Testis (tissue), 3 donors: ENCODE measurements around the gene EEFSEC. TPM values are rescaled to one million over a fixed set of nuclear protein-coding genes. Genes with fewer than 3 reads are reported as not detected.

Experiments
- DNase-seq: peaks from one replicate; pipeline ENCODE4 v3.0.0-alpha.2; 2019
- H3K27ac ChIP-seq, 2 donors: fragments of 200-600 bp; sonication (generic); one replicate each; pipeline ENCODE4 v1.5.1; 2019
- H3K27me3 ChIP-seq: fragments of 200-600 bp; sonication (generic); one replicate; pipeline ENCODE4 v1.5.1; 2019
- H3K36me3 ChIP-seq: fragments of 200-600 bp; sonication (generic); one replicate; pipeline ENCODE4 v1.5.1; 2017; ENCODE audit warnings: low read depth; ENCODE audit errors: missing control alignments
- H3K4me1 ChIP-seq: fragments of 200-600 bp; sonication (generic); one replicate; pipeline ENCODE4 v1.5.1; 2019
- H3K4me3 ChIP-seq, 2 donors: fragments of 200-600 bp; sonication (generic); one replicate each; pipeline ENCODE4 v1.5.1; 2017 to 2019
- H3K9me3 ChIP-seq: fragments of 200-600 bp; sonication (generic); one replicate; pipeline ENCODE4 v1.5.1; 2017
- POLR2A ChIP-seq: fragments of 450-650 bp; IDR thresholded peaks from one replicate; pipeline ENCODE4 v1.6.1; 2017; ENCODE audit warnings: antibody characterized with exemption, mild to moderate bottlenecking, moderate library complexity
- WGBS, 2 donors: methylation state at CpG; one replicate each; pipeline ENCODE4 v1.1.5; 2018; 5-methylcytosine and 5-hydroxymethylcytosine counted together
- intact Hi-C: fragments of 100-400 bp; cut with DNase I; formaldehyde crosslinking; loops from one replicate; pipeline ENCODE4 v1.15.1; 2023; ENCODE audit warnings: low total_unique reads
- polyA plus RNA-seq: library from polyadenylated mRNA; stranded (reverse); fragments of 350-450 nt; fragmentation: Illumina TruSeq; extraction: RNeasy Lipid Tissue Mini Kit (QIAGEN cat#74804); gene quantifications from one replicate; pipeline ENCODE4 v1.2.3, GENCODE V29; 2014; ENCODE audit warnings: low read depth, low replicate concordance; ENCODE audit not compliant: insufficient read depth
- total RNA-seq, 2 donors: library from RNA; depleted of rRNA; stranded (reverse); fragments of >200 nt; gene quantifications; one replicate each; pipeline ENCODE4 v1.2.3, GENCODE V29; 2016
- TF ChIP-seq, protein P1 (sequence below), 3 experiments: fragments of 450-650 bp in 2 of 3; fragments of 200-600 bp in 1 of 3; sonication (generic) in 1 of 3; IDR thresholded peaks; one replicate each; pipeline ENCODE4 v1.5.1; 2016 to 2019; ENCODE audit warnings: antibody characterized with exemption in 3 of 3, mild to moderate bottlenecking in 2 of 3, moderate library complexity in 1 of 3

Gene EEFSEC
- total and polyA plus RNA-seq, 3 donors from 2014 or later: 35.4 to 40.3 (median 35.4) TPM

DNA sequence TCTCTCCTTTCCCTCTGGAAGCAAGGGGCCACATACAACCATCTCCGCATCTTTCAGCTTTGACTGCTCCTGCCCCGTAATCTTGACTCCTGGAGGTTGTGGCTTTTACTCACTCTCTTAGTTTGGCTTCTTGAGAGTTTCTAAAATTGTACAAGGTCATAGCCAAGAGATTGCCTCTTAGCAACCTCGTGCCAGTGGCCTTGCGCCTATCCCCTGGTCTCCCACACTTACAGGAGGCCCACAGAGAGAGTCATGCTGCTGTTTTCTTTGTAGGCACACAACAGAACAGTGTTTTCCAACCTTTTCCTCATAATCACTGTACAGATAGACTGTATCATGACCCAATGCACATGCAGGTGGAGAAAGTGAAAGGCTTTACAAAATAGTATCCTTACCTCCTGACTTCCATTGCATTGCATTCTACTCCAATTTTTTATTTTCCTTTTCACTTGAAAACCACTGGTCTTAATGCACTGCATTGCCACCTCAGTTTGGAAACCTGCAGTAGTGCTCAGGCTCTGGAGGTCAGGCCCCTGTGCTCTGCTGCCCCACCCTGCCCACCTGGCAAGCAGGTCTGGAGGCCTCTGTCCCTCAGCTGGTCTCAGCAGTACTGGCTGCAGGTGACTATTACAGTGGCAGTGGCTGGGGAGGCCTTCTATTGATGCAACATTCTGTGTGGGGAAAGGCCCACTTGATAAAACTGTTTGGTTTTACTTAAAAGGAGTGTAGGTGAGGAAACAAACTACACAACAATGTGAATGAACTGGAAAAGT is 157.2 kb downstream of the EEFSEC start:
- no peak for TF ChIP-seq POLR2A
- TF ChIP-seq, protein P1, sequence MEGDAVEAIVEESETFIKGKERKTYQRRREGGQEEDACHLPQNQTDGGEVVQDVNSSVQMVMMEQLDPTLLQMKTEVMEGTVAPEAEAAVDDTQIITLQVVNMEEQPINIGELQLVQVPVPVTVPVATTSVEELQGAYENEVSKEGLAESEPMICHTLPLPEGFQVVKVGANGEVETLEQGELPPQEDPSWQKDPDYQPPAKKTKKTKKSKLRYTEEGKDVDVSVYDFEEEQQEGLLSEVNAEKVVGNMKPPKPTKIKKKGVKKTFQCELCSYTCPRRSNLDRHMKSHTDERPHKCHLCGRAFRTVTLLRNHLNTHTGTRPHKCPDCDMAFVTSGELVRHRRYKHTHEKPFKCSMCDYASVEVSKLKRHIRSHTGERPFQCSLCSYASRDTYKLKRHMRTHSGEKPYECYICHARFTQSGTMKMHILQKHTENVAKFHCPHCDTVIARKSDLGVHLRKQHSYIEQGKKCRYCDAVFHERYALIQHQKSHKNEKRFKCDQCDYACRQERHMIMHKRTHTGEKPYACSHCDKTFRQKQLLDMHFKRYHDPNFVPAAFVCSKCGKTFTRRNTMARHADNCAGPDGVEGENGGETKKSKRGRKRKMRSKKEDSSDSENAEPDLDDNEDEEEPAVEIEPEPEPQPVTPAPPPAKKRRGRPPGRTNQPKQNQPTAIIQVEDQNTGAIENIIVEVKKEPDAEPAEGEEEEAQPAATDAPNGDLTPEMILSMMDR (IDR thresholded peaks at IDR 0.05): no peak
- H3K4me3 ChIP-seq: no peak overlapping the region
- 61 to 74% methylated on average over 4 of the region's 4 CpGs for WGBS, 2 donors
- peak; percentile 62 for DNase-seq
- no peak overlapping the region for H3K27ac ChIP-seq
- no peaks in the 10 kb centered on the region for H3K36me3 ChIP-seq
- H3K9me3 ChIP-seq: no peaks in the 10 kb centered on the region
- H3K27me3 ChIP-seq: no peaks in the 10 kb centered on the region
- intact Hi-C loops: no loop called here
- peaks cover 17% of the 10 kb centered on the region for H3K4me1 ChIP-seq

DNA sequence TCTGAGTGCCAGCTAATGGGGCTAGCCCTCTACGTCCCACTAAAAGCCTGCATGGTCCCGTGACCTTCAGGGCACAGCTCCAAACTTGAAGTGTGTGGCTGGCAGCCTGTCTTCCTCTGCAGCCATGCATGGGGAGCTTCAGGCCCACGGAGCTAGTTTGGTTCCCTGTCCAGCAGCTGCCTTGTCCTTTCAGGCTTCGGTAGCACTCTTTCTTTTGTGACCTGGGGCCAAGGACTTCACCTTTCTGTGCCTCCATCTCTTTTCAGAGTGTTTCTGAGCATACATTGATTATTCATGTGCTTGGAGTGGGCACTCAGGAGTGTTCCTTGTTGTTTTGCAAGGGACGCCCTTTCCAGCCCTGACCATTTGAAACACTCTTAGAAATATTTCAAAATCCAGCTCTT is 158.2 kb downstream of the EEFSEC start:
- intact Hi-C loops: no loop called here
- Histone ChIP-seq H3K27me3 (no peaks in the 10 kb centered on the region), H3K4me3 (no peak overlapping the region), H3K4me1 (peaks cover 21% of the 10 kb centered on the region), H3K27ac (no peak overlapping the region), H3K36me3 (no peaks in the 10 kb centered on the region), H3K9me3 (no peaks in the 10 kb centered on the region)
- TF ChIP-seq POLR2A: no peak
- TF ChIP-seq, protein P1 (IDR thresholded peaks at IDR 0.05): no peak
- DNase-seq: no peak
- WGBS, 2 donors: 55 to 79% methylated on average over 5 of the region's 5 CpGs

DNA sequence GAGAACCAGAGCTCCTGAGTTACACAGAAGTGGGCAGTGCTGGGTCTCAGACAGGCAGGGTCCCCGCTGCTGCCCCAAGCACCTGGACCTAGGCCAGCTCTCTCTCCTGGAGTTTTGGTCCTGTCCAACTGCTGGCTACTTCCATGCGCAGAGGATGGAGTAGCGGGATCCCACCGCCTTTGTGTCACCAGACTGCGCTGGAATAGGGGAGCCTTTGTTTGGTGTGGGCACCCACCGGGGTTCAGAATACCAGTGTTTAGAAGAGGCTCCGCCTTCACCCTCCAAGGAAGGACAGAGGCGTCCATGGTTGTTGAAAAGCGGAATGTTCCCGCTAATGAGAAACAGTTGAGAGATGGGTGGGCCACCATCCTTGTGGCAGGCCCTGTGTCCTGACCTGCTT is 159.0 kb downstream of the EEFSEC start:
- WGBS, 2 donors: 80 to 97% methylated on average over 3 to 10 of the region's 10 CpGs
- H3K27me3 ChIP-seq: no peaks in the 10 kb centered on the region
- intact Hi-C loops: no loop called here
- H3K36me3 ChIP-seq: no peaks in the 10 kb centered on the region
- H3K4me1 ChIP-seq: peaks cover 29% of the 10 kb centered on the region
- H3K27ac ChIP-seq: no peak overlapping the region
- no peak for DNase-seq
- no peak overlapping the region for H3K4me3 ChIP-seq
- H3K9me3 ChIP-seq: no peaks in the 10 kb centered on the region
- no peak for TF ChIP-seq POLR2A
- TF ChIP-seq, protein P1 (IDR thresholded peaks at IDR 0.05): no peak

DNA sequence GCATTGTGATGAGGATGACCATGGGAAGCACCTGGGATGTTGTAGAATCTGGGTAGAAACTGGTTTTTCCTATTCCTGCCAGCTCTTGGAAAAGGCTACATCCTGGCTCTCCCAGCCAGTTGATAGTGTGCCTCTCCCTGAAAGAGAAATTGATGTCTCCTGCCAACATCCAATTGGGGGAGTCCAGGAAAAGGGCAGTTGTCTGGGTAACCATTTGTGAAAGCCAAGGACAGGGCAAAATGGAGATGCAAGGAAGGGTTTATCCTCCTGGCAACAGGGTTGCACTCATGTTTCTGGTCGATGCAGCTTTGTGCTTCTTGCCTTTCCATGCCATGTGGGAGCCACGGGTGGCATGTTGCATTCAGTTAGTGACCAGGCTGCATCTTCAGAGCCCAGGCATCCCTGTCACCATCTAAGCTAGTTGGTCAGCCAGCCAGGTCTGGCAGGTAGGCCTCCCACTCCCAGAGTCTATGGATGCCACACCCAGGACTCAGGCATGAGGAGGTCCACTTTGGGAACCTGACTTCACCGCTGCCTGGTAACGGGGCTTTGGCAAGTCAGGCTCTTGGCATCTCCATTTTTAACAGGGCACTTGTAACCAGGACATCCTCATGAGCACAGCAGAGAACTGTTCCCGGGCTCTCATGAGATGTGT is 159.9 kb downstream of the EEFSEC start:
- Histone ChIP-seq H3K4me1 (peaks cover 31% of the 10 kb centered on the region), H3K36me3 (no peaks in the 10 kb centered on the region), H3K27me3 (no peaks in the 10 kb centered on the region), H3K9me3 (no peaks in the 10 kb centered on the region), H3K4me3 (no peak overlapping the region), H3K27ac (no peak overlapping the region)
- intact Hi-C loops: no loop called here
- 79 to 83% methylated on average over 2 to 5 of the region's 5 CpGs for WGBS, 2 donors
- TF ChIP-seq, protein P1 (IDR thresholded peaks at IDR 0.05): no peak
- no peak for TF ChIP-seq POLR2A
- DNase-seq: no peak
